Measurements from ENCODE around the gene CDK2AP2.
"Not testable (repeated sequence)": the region's sequence is repeated elsewhere in the genome, so short reads cannot be mapped to it uniquely, and the experiment has no call there.

The CDK2AP2 gene

GRCh38 chr11:67489885-67490726 lies 17.9 kb downstream of the CDK2AP2 start:
- no peak for DNase-seq

- no peak for DNase-seq
Observed at GRCh38 chr11:67489203-67489884, 18.6 kb downstream of the CDK2AP2 start.

GRCh38 chr11:67486481-67487195 lies 21.3 kb downstream of the CDK2AP2 start:
- no peak for DNase-seq

GRCh38 chr11:67485873-67486361 lies 22.0 kb downstream of the CDK2AP2 start:
- DNase-seq: peak; percentile 28

GRCh38 chr11:67484847-67485311 lies 23.1 kb downstream of the CDK2AP2 start:
- no peak for DNase-seq

- peak; percentile 23 for DNase-seq
Observed at GRCh38 chr11:67483831-67484665, 23.9 kb downstream of the CDK2AP2 start.

- peak; percentile 99 for DNase-seq
Observed at GRCh38 chr11:67482827-67483798, 24.8 kb downstream of the CDK2AP2 start, which contains the start of gene AIP. Gene AIP, plus strand, starts transcription at chr11:67483026. Its CDS starts 133 bp downstream, at chr11:67483159.

- no peak for DNase-seq
Observed at GRCh38 chr11:67482275-67482826, 25.6 kb downstream of the CDK2AP2 start.

GRCh38 chr11:67477344-67478050 lies 30.5 kb downstream of the CDK2AP2 start:
- not testable (repeated sequence) for DNase-seq

GRCh38 chr11:67476692-67477091 lies 31.3 kb downstream of the CDK2AP2 start:
- DNase-seq: not testable (repeated sequence)

GRCh38 chr11:67472882-67473281 lies 35.1 kb downstream of the CDK2AP2 start:
- no peak for DNase-seq

- DNase-seq: no peak
Observed at GRCh38 chr11:67470337-67471002, 37.5 kb downstream of the CDK2AP2 start.

GRCh38 chr11:67469508-67469811 lies 38.5 kb downstream of the CDK2AP2 start:
- DNase-seq: no peak

GRCh38 chr11:67468759-67469507 lies 39.0 kb downstream of the CDK2AP2 start, which contains the start of gene TMEM134:
Gene TMEM134, minus strand, starts transcription at chr11:67469251. Its CDS starts 59 bp downstream, at chr11:67469192.
- DNase-seq: peak; percentile 96

- DNase-seq: no peak
Observed at GRCh38 chr11:67468456-67468758, 39.6 kb downstream of the CDK2AP2 start.

GRCh38 chr11:67468056-67468455 lies 39.9 kb downstream of the CDK2AP2 start:
- peak; percentile 63 for DNase-seq

- DNase-seq: no peak
Observed at GRCh38 chr11:67466962-67467771, 40.8 kb downstream of the CDK2AP2 start.

GRCh38 chr11:67466367-67466766 lies 41.6 kb downstream of the CDK2AP2 start:
- no peak for DNase-seq
